ENCODE results near the gene PLCL1.

The PLCL1 gene

GRCh38 chr2:197927994-197928393, 123.6 kb downstream of the PLCL1 start:
- no peak for DNase-seq (ENCODE audit: low read depth in 3 of 3)

GRCh38 chr2:197929008-197929885, 124.9 kb downstream of the PLCL1 start:
- DNase-seq (ENCODE audit: low read depth in 3 of 3), result no peak

- DNase-seq (ENCODE audit: low read depth in 3 of 3), result no peak
Observed at GRCh38 chr2:197929886-197930227, 125.5 kb downstream of the PLCL1 start.

- no peak for DNase-seq (ENCODE audit: low read depth in 3 of 3)
Observed at GRCh38 chr2:197930570-197931278, 126.3 kb downstream of the PLCL1 start.

GRCh38 chr2:197931661-197932312, 127.4 kb downstream of the PLCL1 start:
- no peak for DNase-seq (ENCODE audit: low read depth in 3 of 3)

GRCh38 chr2:197932374-197932773, 128.0 kb downstream of the PLCL1 start:
- DNase-seq (ENCODE audit: low read depth in 3 of 3), result no peak

GRCh38 chr2:197934261-197934933, 130.0 kb downstream of the PLCL1 start:
- DNase-seq (ENCODE audit: low read depth in 3 of 3), result no peak

GRCh38 chr2:197934934-197935289, 130.5 kb downstream of the PLCL1 start:
- DNase-seq (ENCODE audit: low read depth in 3 of 3), result no peak

- no peak for DNase-seq (ENCODE audit: low read depth in 3 of 3)
Observed at GRCh38 chr2:197937814-197938213, 133.4 kb downstream of the PLCL1 start.

GRCh38 chr2:197938555-197938954, 134.2 kb downstream of the PLCL1 start:
- no peak for DNase-seq (ENCODE audit: low read depth in 3 of 3)

- DNase-seq (ENCODE audit: low read depth in 3 of 3), result no peak
Observed at GRCh38 chr2:197939787-197940186, 135.4 kb downstream of the PLCL1 start.

GRCh38 chr2:197940382-197940781, 136.0 kb downstream of the PLCL1 start:
- no peak for DNase-seq (ENCODE audit: low read depth in 3 of 3)

GRCh38 chr2:197941715-197942114, 137.3 kb downstream of the PLCL1 start:
- no peak for DNase-seq (ENCODE audit: low read depth in 3 of 3)

GRCh38 chr2:197943731-197944130, 139.3 kb downstream of the PLCL1 start:
- no peak for DNase-seq (ENCODE audit: low read depth in 3 of 3)

GRCh38 chr2:197944416-197945096, 140.2 kb downstream of the PLCL1 start:
- DNase-seq (ENCODE audit: low read depth in 3 of 3), result no peak

- DNase-seq (ENCODE audit: low read depth in 3 of 3), result no peak
Observed at GRCh38 chr2:197946562-197946961, 142.2 kb downstream of the PLCL1 start.

GRCh38 chr2:197947219-197947757, 142.9 kb downstream of the PLCL1 start:
- DNase-seq (ENCODE audit: low read depth in 3 of 3), result no peak

GRCh38 chr2:197949224-197949623, 144.8 kb downstream of the PLCL1 start:
- no peak for DNase-seq (ENCODE audit: low read depth in 3 of 3)

- no peak for DNase-seq (ENCODE audit: low read depth in 3 of 3)
Observed at GRCh38 chr2:197950006-197950405, 145.6 kb downstream of the PLCL1 start.

- no peak for DNase-seq (ENCODE audit: low read depth in 3 of 3)
Observed at GRCh38 chr2:197950724-197951123, 146.3 kb downstream of the PLCL1 start.

- DNase-seq (ENCODE audit: low read depth in 3 of 3), result peak in 2 of 3 experiments; percentile 10
Observed at GRCh38 chr2:197952540-197953202, 148.3 kb downstream of the PLCL1 start.
